Measurements from ENCODE around the gene KHDRBS1.
"Not testable (repeated sequence)": the region's sequence is repeated elsewhere in the genome, so short reads cannot be mapped to it uniquely, and the experiment has no call there.

The KHDRBS1 gene

DNA sequence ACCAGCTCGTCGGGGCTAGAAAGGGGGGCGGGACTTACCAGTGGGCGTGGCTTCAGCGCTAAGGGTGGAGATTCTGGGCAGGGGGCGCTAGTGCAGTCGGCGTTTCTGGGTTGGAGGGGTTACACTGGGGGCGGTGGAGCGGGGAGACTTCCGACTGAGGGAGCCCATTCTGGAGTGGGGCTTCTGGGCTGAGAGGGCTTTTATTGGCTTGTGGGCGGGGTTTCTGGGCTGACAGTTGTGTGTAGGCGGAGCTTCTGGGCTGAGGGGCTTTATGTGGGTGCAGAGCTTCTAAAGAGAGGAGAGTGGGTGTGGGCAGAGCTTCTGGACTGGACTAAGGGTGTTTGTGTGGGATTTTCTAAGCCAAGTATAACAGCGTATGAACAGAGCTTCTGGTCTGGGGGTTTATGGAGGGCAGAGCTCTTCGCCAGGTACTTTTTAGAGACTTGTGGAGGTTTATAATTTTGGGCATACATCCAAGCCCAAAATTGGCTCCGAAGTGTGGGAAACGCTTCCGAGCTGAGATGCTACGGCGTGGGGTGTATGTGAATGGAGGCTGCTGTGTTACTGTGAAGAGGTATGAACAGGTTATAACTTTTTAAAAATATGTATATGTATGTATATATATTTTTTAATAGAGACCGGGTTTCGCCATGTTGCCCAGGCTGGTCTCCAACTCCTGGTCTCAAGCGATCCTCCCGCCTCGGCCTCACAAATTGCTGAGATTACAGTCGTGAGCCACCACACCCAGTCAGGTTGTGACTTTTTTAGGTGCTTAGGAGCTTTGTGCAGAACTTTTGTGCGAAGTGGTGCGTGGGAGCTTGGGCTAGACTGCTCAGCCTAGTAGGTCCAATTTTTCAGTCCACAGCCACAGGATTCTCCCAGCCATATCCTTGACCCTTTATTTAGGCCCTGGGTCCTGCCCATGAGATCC, 59.9 kb downstream of the KHDRBS1 start:
- H3K4me2 ChIP-seq, result peak overlapping the region; percentile 83 to 95 (median 88)
- no peaks in the 10 kb centered on the region for H3K27me3 ChIP-seq
- peak overlapping the region; percentile 57 to 82 (median 72) for H3K4me3 ChIP-seq
- peaks cover 62 to 85% (median 78%) of the 10 kb centered on the region in 10 experiments for H3K4me1 ChIP-seq
- no peaks in the 10 kb centered on the region for H3K9me3 ChIP-seq (replicated peaks in 1 of 11)
- no peak for TF ChIP-seq Cebpa-rat (IDR thresholded peaks at IDR 0.05)
- peaks cover 26 to 41% (median 37%) of the 10 kb centered on the region in 11 experiments for H3K36me3 ChIP-seq
- H4K20me1 ChIP-seq, result peaks cover 0 to 45% (median 40%) of the 10 kb centered on the region in 11 experiments; a peak in 17 of 22 replicates
- peak overlapping the region; percentile 69 to 99 (median 97) for H3K27ac ChIP-seq
- H3K9ac ChIP-seq, result peak overlapping the region; percentile 69 to 97 (median 90)

- Histone ChIP-seq H3K36me3 (peaks cover 37 to 52% (median 49%) of the 10 kb centered on the region in 11 experiments), H3K4me3 (no peak overlapping the region; a peak in 1 of 20 replicates), H3K9ac (peak overlapping the region in 7 of 11 experiments; percentile 20 to 92 (median 32); a peak in 5 of 22 replicates), H3K4me1 (peaks cover 49 to 73% (median 65%) of the 10 kb centered on the region in 10 experiments), H3K4me2 (peak overlapping the region in 9 of 11 experiments; percentile 12 to 95 (median 90); a peak in 15 of 22 replicates), H3K9me3 (replicated peaks in 1 of 11) (no peaks in the 10 kb centered on the region), H4K20me1 (peaks cover 0 to 53% (median 40%) of the 10 kb centered on the region in 11 experiments; a peak in 17 of 22 replicates), H3K27me3 (no peaks in the 10 kb centered on the region), H3K27ac (peak overlapping the region in 8 of 11 experiments; percentile 2 to 63 (median 43); a peak in 11 of 22 replicates)
- TF ChIP-seq Cebpa-rat (IDR thresholded peaks at IDR 0.05), result no peak
Observed at GRCh38 chr1:32074841-32075240, 61.2 kb downstream of the KHDRBS1 start.

DNA sequence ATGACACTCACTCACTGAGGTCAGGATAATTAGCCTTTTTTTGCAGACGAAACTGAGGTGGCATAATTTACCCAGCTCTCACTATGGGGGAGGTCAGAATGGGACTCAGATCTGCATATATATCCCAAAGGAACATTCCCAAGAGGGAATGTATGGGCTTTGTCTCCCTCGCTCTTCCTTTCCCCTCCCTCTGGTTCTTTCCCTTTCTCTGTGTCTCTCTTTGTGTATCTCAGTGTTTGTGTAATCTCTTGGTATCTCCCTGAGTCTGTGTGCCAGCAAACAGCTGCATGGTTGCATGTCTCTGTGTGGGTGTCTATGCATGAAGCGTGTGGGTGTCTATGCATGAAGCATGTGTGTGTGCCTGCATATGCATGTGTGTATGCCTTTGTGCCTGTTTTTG, 63.8 kb downstream of the KHDRBS1 start:
- TF ChIP-seq Cebpa-rat (IDR thresholded peaks at IDR 0.05), result no peak
- no peaks in the 10 kb centered on the region for H3K27me3 ChIP-seq
- H3K4me1 ChIP-seq, result peaks cover 43 to 65% (median 59%) of the 10 kb centered on the region in 10 experiments
- peak overlapping the region in 3 of 11 experiments; percentile 55 to 90 (median 61); a peak in 3 of 22 replicates for H3K4me2 ChIP-seq
- H3K4me3 ChIP-seq, result no peak overlapping the region
- peaks cover 43 to 72% (median 68%) of the 10 kb centered on the region in 11 experiments for H3K36me3 ChIP-seq
- H3K27ac ChIP-seq, result peak overlapping the region in 2 of 11 experiments; percentile 35 to 51; a peak in 2 of 22 replicates
- peaks cover 0 to 73% (median 43%) of the 10 kb centered on the region in 11 experiments; a peak in 17 of 22 replicates for H4K20me1 ChIP-seq
- no peaks in the 10 kb centered on the region for H3K9me3 ChIP-seq (replicated peaks in 1 of 11)
- H3K9ac ChIP-seq, result peak overlapping the region in 3 of 11 experiments; percentile 14 to 26 (median 17); a peak in 3 of 22 replicates

DNA sequence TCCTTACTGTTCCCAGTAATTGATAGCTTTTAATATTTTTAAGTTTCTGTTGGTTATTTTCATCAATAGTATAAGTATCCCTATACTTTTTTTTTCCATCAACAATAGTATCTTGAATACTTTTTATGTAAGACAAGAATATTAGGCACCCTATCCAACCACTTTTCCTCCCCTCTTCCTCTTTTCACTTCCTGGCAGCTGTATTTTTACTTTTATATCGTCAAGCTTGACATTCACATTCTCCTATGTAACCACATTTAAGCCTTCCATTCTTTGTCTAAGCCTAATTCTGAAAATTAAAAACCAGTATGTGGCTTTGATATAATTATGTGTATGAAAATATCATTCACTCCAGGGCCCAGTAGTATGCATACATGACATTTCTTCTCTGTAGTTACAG, 68.4 kb downstream of the KHDRBS1 start:
- Histone ChIP-seq H3K27ac (peak overlapping the region in 8 of 11 experiments; percentile 9 to 46 (median 34); a peak in 12 of 22 replicates), H3K36me3 (peaks cover 53 to 96% (median 88%) of the 10 kb centered on the region in 11 experiments)

DNA sequence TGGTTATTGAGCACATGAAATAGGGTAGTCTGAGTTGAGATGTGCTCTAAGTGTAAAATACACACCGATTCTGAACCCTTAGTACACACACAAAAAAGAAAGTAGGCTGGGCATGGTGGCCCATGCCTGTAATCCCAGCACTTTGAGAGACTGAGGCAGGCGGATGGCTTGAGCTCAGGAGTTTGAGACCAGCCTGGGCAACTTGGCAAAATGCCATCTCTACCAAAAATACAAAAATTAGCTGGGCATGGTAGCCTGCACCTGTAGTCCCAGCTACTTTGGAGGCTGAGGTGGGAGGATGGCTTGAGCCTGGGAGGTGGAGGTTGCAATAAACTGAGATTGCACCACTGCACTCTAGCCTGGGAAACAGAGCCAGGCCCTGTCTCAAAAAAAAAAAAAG, 72.7 kb downstream of the KHDRBS1 start:
- H3K4me2 ChIP-seq; H3K9me3 ChIP-seq (replicated peaks in 1 of 11); H3K4me3 ChIP-seq; H3K27ac ChIP-seq; H3K9ac ChIP-seq; H3K27me3 ChIP-seq: not testable (repeated sequence)
- H4K20me1 ChIP-seq, result peaks cover 0 to 52% (median 21%) of the 10 kb centered on the region in 11 experiments; a peak in 12 of 22 replicates
- H3K4me1 ChIP-seq, result peaks cover 25 to 44% (median 30%) of the 10 kb centered on the region in 10 experiments
- peaks cover 48 to 96% (median 82%) of the 10 kb centered on the region in 11 experiments for H3K36me3 ChIP-seq

More for the DNA sequence above, 68.4 kb downstream of the KHDRBS1 start:
- Histone ChIP-seq H3K4me3 (0 out of 20 replicates have a peak overlapping the region, but pooled peaks of 1 of the 10 experiments have one; percentile 16), H3K4me1 (peaks cover 30 to 49% (median 42%) of the 10 kb centered on the region in 10 experiments), H3K27me3 (no peaks in the 10 kb centered on the region), H4K20me1 (peaks cover 0 to 79% (median 19%) of the 10 kb centered on the region in 11 experiments; a peak in 13 of 22 replicates), H3K4me2 (peak overlapping the region; percentile 56 to 79 (median 66)), H3K9me3 (replicated peaks in 1 of 11) (no peaks in the 10 kb centered on the region), H3K9ac (0 out of 22 replicates have a peak overlapping the region, but pooled peaks of 3 of the 11 experiments have one; percentile 11 to 20 (median 11))
- TF ChIP-seq Cebpa-rat (IDR thresholded peaks at IDR 0.05), result no peak

GRCh38 chr1:32091176-32091575, 77.5 kb downstream of the KHDRBS1 start:
- Histone ChIP-seq H3K4me1 (peaks cover 0 to 13% (median 0%) of the 10 kb centered on the region in 10 experiments; a peak in 7 of 20 replicates), H3K4me3 (no peak overlapping the region), H3K36me3 (peaks cover 80 to 100% (median 95%) of the 10 kb centered on the region in 11 experiments), H3K4me2 (no peak overlapping the region), H4K20me1 (peaks cover 0 to 47% (median 24%) of the 10 kb centered on the region in 11 experiments; a peak in 11 of 22 replicates), H3K9ac (no peak overlapping the region), H3K27me3 (no peaks in the 10 kb centered on the region), H3K27ac (no peak overlapping the region), H3K9me3 (replicated peaks in 1 of 11) (no peaks in the 10 kb centered on the region)
- TF ChIP-seq Cebpa-rat (IDR thresholded peaks at IDR 0.05), result no peak

DNA sequence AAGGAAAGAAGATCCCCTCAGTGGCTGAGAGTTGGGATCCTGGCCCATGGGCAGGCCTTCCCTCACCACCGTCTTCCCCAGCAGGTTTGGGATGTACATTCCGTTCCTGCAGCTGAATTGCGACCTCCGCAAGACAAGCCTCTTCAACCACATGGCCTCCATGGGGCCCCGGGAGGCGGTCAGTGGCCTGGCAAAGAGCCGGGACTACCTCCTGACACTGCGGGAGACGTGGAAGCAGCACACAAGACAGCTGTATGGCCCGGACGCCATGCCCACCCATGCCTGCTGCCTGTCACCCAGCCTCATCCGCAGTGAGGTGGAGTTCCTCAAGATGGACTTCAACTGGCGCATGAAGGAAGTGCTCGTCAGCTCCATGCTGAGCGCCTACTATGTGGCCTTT, 77.9 kb downstream of the KHDRBS1 start:
- no peak for TF ChIP-seq Cebpa-rat (IDR thresholded peaks at IDR 0.05)
- Histone ChIP-seq H3K9ac (no peak overlapping the region), H3K27ac (no peak overlapping the region)

More for the DNA sequence above, 77.9 kb downstream of the KHDRBS1 start:
- H4K20me1 ChIP-seq, result peaks cover 0 to 47% (median 22%) of the 10 kb centered on the region in 11 experiments; a peak in 11 of 22 replicates
- no peaks in the 10 kb centered on the region for H3K9me3 ChIP-seq (replicated peaks in 1 of 11)
- H3K4me2 ChIP-seq, result no peak overlapping the region
- no peak overlapping the region for H3K4me3 ChIP-seq
- H3K27me3 ChIP-seq, result no peaks in the 10 kb centered on the region
- H3K4me1 ChIP-seq, result peaks cover 0 to 13% (median 0%) of the 10 kb centered on the region in 10 experiments; a peak in 7 of 20 replicates
- H3K36me3 ChIP-seq, result peaks cover 80 to 100% (median 95%) of the 10 kb centered on the region in 11 experiments

Measured in BLaER1 treated with 17β-estradiol and CSF1 and Interleukin-3, amounts not matched to agents 10 nM and 100 nM (cell line).